C4-2B (cell line): ENCODE measurements around the gene ZMYND11.

Experiments
- CTCF ChIP-seq: fragments of 450-650 bp; conservative IDR thresholded peaks from 2 replicates; pipeline ENCODE4 v1.5.1; 2017; ENCODE audit warnings: mild to moderate bottlenecking
- ZFX ChIP-seq: fragments of 450-650 bp; IDR thresholded peaks from 2 replicates; pipeline ENCODE4 v1.6.1; 2017

GRCh38 chr10:247480-247879 lies 112.2 kb downstream of the ZMYND11 start:
- TF ChIP-seq CTCF: no peak
- no peak for TF ChIP-seq ZFX
